GM21390 (cell line): ENCODE results near the gene RNF4.
A peak's percentile ranks its signal among the peaks of the same experiment; 100 is the strongest.
"Not testable (repeated sequence)": the region's sequence is repeated elsewhere in the genome, so short reads cannot be mapped to it uniquely, and the experiment has no call there.

ENCODE experiments used
- ATAC-seq: cut with Tn5 transposase; IDR thresholded peaks from one replicate; pipeline ENCODE4 v1.9.1; 2021; ENCODE audit not compliant: unreplicated experiment

Gene RNF4

DNA sequence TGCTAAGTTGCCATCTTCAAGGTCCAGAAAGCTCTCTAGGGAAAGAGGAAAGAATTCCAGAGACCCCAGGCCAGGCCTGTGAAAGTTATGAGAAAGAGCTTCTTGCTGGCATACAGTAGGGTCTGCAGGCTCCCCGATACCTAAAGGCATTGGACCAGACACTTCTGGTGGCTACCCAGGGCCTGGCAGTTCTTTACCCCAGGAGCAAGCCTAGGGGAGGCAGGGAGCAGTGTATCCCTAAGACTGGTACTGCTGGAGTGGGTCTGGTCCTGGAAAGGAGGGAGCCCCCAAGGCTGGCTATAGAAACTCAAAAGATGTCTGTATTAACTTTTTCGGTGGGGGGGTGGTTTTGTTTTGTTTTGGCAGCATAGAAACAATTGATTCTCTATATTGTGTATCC, 47.7 kb downstream of the RNF4 start:
- ATAC-seq, result no peak

DNA sequence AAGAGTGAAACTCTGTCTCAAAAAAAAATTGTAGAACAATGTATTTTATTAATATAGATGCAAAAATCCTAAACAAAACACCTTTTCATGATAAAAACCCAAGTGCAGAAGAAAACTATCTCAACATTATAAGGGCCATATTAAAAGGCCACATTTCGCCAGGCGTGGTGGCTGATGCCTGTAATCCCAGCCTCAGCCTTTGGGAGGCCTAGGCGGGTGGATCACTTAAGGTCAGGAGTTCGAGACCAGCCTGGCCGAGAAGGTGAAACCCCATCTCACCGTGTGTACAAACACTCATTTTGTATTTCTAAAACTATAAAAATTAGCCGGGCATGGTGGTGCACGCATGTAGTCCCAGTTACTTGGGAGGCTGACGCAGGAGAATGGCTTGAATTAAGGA, 57.7 kb downstream of the RNF4 start:
- no peak for ATAC-seq

DNA sequence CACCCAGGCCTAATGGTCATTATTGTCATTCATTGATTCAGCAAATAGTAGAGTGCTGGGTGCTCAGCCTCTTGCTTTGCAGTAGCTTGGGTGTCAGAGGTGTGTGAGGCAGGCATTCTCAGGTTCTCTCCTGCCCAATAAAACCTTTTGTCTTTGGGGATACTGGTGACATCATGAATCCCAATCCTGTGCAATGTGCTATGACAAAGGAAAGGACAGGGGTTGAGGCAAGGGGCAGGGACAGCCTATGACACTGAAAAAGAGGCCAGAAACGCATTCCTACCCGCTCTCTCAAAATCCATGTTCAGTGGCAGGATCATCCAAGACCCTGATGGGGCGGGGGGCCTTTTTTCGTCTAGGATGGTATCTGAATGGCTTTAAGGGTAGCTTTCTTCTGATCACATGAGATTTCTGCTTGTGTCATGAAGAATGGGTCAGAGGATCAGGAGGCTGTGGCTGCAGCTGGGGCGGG, 66.0 kb downstream of the RNF4 start:
- ATAC-seq, result no peak

DNA sequence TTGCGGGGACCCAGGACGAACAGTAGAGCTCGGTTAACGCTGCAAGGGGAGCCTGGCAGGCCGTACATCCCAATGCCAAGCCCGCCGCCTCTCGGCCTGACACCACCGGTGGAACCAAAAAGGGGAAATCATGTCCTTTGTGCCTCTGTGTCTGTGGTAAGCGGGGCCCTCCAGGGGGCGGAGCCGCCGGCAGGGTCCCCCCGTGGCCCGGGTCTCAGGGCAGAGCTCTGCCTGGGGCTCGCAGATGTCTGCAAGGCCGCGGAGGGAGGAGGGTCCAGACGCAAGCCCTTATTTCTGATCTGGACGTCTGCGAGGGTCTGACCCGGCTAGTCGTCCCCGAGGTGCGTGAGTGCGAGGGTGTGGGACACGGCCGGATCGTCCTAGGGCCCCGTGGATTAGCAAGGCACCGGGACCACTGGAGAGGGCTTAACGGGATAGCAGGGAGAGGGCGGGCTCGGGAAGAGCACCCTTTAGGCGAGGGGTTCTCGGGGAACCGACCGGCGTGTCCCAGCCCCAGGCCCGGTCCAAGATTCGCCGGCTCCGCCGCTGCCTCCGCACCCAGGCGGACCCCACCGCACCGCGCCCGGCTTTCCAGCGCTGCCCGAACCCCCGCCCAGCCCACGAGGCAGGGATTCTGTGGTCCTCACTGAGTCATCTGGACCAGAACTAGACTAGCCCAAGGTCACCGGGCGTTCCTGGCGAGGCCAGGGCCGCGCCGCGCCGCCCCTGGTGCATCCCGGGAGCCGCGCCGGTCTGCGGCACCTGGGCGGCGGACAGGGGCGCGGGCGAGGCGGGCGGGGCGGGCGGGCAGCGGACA, 66.7 kb downstream of the RNF4 start:
- peak; percentile 20 for ATAC-seq

DNA sequence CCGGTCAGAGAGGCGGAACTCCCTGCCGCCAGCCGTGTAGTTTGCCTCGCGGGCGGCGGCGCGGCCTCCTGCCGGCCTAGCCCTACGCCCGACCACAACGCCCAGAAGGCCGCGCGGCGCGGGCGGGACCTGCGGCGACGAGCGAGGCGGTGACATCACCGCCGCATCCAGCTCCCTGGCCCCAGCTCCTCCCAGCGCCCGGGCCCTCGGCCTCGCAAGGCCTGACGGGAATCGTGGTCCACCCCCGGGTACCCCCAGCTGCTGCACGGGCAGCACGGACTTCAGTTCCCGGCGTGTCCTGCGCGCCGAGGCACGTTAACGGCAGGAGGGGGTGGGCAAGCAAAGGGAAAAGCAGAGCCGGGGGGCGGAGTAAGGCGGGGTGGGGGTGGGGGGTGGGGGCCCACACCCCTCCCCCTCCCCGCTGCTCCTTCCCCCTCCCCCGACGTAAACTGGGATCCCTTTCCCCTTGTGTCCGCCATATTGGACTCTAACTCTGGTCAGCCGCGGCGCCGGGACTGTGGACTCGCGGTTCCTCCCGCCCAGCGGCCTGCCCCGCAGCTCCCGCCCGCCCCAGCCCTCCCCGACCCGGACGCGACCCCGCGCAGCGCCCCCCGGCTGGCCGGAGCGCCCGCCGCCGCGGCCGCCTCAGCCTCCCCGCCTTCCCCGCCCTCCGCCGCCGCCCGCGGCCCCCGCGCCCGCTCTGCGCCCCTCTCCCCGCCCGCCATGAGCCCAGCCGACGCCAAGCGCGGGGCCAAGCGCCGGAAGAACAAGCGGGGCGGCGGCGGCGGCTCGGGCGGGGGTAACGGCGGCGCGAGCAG, 67.5 kb downstream of the RNF4 start, which contains the start of gene FAM193A:
Gene FAM193A (plus strand): TSS at position 455 of the 818 bp plus-strand sequence. CDS start 269 bp downstream, at position 724.
- peak; percentile 82 for ATAC-seq

DNA sequence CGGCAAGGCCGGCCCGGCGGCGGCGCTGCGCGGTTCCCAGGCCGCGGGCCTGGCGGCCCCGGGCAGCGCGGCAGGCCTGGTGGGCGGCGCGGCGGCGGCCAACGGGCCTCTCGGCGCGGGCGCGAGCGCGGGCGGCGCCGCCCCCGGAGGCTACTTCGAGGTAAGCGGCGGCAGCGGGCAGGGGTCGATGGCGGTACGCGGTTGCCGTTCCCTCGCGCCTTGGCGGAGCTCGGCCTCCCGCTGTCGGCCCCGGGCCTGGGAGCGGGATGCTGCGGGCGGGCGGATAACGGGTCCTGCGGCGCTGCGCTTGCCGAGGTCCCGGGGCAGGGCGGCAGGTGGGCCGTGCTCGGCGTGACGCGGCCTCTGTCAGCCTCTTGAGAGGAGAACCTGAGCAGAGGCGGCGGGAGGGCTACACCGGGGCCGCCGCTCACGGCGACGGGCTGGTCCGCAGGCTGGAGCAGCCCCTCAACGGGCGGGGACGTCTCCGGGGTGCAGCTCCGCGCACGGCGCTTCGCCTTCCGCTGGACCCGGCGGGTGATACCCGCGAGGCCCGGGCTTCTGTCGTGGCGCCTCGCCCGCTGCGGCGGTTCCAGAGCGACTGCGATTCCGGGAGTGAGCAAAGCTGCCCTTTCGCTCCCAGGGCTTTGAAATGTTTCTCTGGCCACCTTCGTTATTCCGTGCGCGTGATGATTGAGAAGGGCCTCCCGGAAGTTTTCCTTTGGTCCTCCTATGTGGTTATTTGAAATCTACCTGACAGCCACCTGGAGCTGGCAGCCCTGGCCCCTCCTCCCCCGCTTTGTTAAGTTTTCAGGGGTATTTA, 68.3 kb downstream of the RNF4 start:
- ATAC-seq, result peak; percentile 22

DNA sequence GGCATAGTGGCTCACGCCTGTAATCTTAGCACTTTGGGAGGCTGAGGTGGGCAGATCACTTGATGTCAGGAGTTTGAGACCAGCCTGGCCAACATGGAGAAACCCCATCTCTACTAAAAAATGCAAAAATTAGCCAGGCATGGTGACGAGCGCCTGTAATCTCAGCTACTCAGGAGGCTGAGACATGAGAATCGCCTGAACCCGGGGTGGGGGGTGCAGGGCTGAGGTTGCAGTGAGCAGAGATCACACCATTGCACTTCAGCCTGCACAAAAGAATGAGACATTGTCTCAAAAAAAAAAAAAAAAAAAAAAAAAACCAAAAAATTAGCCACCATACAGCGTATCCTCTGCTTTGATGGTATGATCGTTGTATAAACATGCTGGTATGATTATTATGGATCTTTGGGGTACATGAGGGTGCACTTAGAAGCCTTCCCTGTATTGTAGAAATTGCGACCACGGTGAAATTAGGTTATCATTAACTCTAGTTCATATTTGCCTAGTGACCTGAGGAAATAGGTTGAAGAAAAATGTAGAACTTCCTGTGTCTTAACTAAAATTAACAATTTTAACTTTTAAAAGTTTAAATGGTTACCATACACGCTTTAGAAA, 74.8 kb downstream of the RNF4 start:
- not testable (repeated sequence) for ATAC-seq

DNA sequence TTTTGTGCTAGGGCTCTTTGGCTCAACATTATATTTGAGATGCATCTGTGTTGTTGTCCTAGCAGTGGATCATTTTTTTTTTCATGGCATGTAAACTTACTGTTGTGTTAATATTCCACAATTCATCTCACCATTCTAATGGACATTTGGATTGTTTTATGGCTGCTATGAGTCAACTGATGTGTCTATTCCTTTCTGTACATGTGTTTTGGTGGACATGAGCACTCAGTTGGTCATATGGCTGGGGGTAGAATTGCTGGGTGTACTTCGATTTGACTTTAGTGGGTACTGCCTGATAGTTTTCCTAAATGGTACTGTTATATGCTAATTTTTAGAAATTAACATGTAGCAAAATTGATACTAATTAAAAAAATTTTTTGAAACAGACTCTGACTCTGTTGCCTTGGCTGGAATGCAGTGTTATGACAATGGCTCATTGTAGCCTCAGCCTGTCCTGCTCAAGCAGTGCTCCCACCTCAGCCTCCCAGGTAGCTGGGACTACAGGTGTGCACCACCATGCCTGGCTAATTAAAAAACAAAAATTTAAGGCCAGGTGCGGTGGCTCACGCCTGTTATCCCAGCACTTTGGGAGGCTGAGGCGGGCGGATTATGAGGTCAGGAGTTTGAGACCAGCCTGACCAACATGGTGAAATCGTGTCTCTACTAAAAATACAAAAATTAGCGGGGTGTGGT, 76.6 kb downstream of the RNF4 start:
- ATAC-seq, result no peak

DNA sequence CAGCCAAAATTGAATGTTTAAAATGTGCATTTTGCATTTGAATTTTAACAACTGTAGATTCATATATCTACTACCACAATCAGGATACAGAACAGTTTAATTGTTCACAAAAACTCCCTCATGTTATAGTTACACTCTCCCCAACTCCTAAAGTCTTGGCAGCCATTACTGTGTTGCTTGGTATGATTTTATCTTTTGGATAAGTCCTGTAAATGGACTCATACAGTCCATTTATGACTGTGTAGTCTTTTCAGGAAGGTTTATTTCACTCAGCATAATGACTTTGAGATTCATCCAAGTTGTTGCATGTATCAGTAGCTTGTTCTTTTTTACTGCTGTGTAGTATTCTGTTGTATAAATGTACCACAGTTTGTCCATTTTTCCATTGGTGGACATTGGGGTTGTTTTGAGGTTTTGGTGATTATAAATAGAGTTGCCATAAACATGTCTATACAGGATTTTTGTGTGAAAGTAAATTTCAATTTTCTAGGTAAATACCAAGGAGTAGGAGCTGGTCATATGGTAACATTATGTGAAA, 77.4 kb downstream of the RNF4 start:
- no peak for ATAC-seq

DNA sequence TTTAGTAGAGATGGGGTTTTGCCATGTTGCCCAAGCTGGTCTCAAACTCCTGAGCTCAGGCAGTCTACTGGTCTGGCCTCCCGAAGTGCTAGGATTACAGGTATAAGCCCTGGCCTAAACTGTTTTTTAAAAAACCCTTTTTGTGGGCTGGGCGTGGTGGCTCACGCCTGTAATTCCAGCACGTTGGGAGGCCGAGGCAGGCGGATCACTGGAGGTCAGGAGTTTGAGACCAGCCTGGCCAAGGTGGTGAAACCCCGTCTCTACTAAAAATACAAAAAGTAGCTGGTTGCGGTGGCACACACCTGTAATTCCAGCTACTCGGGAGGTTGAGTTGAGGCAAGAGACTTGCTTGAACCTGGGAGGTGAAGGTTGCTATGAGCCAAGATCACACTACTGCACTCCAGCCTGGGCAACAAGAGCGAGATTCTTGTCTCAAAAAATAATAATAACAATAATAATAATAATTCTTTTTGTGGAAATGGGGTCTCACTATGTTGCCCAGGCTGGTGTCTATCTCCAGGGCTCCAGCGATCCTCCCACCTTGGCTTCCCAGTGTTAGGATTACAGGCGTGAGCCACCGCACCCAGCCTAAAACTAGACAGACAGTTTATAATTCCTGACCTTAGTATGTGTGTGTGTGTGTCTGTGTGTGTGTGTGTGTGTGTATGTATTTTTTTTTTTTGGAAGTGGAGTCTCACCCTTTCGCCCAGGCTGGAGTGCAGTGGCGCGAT, 78.2 kb downstream of the RNF4 start:
- ATAC-seq, result not testable (repeated sequence)

DNA sequence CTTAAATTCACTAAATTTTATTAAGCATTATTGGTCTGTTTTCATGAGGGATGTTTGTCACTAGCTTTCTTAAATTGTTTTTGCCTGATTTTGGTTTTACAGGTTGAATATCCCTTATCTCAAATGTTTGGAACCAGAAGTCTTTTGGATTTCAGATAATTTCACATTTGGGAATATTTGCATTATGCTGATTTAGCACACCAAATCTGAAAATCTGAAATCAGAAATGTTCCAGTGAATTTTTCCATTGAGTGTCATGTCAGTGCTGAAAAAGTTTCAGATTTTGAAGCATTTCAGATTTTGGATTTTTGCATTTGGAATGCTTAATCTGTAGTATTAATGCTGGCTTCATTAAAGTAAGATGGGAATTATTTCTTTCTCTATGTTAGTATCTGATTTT, 82.2 kb downstream of the RNF4 start:
- no peak for ATAC-seq

DNA sequence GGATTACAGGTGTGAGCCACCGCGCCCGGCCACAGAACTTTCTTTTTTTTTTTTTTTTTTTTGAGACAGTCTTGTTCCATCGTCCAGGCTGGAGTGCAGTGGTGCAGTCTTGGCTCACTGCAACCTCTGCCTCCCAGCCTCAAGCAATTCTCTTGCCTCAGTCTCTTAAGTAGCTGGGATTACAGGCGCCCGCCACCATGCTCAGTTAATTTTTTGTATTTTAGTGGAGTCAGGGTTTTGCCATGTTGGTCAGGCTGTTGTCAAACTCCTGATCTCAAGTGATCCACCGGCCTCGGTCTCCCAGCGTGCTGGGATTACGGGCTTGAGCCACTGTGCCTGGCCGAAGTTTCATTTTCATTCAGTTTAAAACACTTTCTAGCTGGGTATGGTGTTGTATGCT, 83.9 kb downstream of the RNF4 start:
- no peak for ATAC-seq

DNA sequence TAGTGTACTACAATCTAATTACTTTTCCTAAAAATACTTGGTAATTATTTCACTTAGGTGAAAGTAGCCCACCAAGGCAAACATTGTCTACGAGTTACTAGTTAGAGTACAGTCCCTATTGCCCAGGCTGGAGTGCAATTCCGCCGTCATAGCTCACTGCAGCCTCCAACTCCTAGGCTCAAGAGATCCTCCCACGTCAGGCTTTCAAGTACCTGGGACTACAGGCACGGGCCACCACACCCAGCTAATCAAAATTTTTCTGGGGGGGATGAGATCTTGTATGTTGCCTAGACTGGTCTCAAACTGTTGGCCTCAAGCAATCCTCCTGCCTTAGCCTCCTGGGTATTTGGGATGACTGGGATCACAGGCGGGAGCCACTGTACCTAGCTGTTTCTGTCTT, 89.4 kb downstream of the RNF4 start:
- ATAC-seq, result no peak

DNA sequence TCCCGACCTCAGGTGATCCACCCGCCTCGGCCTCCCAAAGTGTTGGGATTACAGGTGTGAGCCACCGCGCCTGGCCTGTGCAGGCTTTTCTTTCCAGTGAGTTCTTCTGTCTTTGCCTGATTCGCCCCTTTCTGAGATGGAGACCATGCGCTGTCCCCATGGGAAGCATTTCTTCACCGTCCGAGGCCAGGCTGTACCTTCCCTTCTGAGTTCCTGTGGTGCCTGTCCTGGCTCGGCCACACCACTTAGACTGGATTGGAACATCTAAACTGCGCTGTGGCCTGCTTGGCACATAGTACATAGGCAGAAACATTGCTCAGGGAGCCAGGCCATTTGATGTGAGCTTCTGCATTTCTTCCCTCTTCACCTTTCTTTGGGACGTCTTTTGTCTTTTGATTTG, 91.3 kb downstream of the RNF4 start:
- ATAC-seq, result no peak
